Esophagus muscularis mucosa (tissue), 4 donors: ENCODE data around the gene B4GALT1. TPM values are rescaled to one million over a fixed set of nuclear protein-coding genes. Genes with fewer than 3 reads are reported as not detected.

Source experiments
- DNase-seq: peaks from one replicate; pipeline ENCODE4 v3.0.0-alpha.2; 2017; ENCODE audit errors: extremely low spot score
- H3K27ac ChIP-seq, 4 donors: fragments of 200-600 bp; sonication (generic); replicated peaks in 1 of 4; 1 replicate in 3 of 4; 2 replicates in 1 of 4; pipeline ENCODE4 v1.5.1; 2016 to 2019; ENCODE audit warnings: mild to moderate bottlenecking in 1 of 4
- H3K27me3 ChIP-seq, 4 donors: fragments of 200-600 bp; sonication (generic); one replicate each; pipeline versions ENCODE4 v1.5.1 to v1.6.0; 2016 to 2019
- H3K36me3 ChIP-seq, 4 donors: fragments of 200-600 bp; sonication (generic); one replicate each; pipeline ENCODE4 v1.5.1; 2016 to 2019
- H3K4me1 ChIP-seq, 4 donors: fragments of 200-600 bp; sonication (generic); one replicate each; pipeline ENCODE4 v1.5.1; 2016 to 2019
- H3K4me3 ChIP-seq, 4 donors: fragments of 200-600 bp; sonication (generic); 1 replicate in 2 of 4; 2 replicates in 2 of 4; pipeline ENCODE4 v1.5.1; 2016 to 2019; ENCODE audit warnings: mild to moderate bottlenecking in 4 of 4, moderate library complexity in 1 of 4
- H3K9me3 ChIP-seq, 4 donors: fragments of 200-600 bp; sonication (generic); 1 replicate in 3 of 4; 2 replicates in 1 of 4; pipeline ENCODE4 v1.5.1; 2016 to 2019
- CTCF ChIP-seq, 3 experiments: fragments of 200-600 bp in 2 of 3; fragments of 450-650 bp in 1 of 3; sonication (generic) in 2 of 3; IDR thresholded peaks; one replicate each; pipeline ENCODE4 v1.5.1; 2017 to 2019; ENCODE audit warnings: antibody characterized with exemption in 3 of 3, mild to moderate bottlenecking in 2 of 3, moderate library complexity in 1 of 3
- EP300 ChIP-seq: sonication (generic); formaldehyde crosslinking; IDR thresholded peaks from one replicate; pipeline ENCODE4 v1.6.1; 2017; ENCODE audit warnings: antibody characterized with exemption
- POLR2A ChIP-seq: fragments of 450-650 bp; IDR thresholded peaks from one replicate; pipeline ENCODE4 v1.6.1; 2017; ENCODE audit warnings: antibody characterized with exemption, moderate library complexity, mild to moderate bottlenecking, low read depth
- POLR2AphosphoS5 ChIP-seq, 2 donors: sonication (generic); formaldehyde crosslinking; IDR thresholded peaks; one replicate each; pipeline ENCODE4 v1.6.1; 2017; ENCODE audit warnings: antibody characterized with exemption in 2 of 2
- WGBS: methylation state at CpG from one replicate; pipeline ENCODE4 v1.1.5; 2018; 5-methylcytosine and 5-hydroxymethylcytosine counted together
- intact Hi-C: fragments of 100-400 bp; cut with DNase I; formaldehyde crosslinking; loops from one replicate; pipeline ENCODE4 v1.15.1; 2023
- total RNA-seq, 4 donors: library from RNA; depleted of rRNA; stranded (reverse); fragments of >200 nt; gene quantifications; one replicate each; pipeline versions ENCODE4 v1.1.0 to v1.2.1, GENCODE V29; 2016

The B4GALT1 gene
- total RNA-seq, 4 donors from 2014 or later: 24.5 to 39.6 (median 37.8) TPM

GRCh38 chr9:33158843-33159776 lies 8.0 kb downstream of the B4GALT1 start:
- Histone ChIP-seq H3K4me1 (peaks cover 94 to 100% (median 96%) of the 10 kb centered on the region in 4 donors), H3K27me3 (no peaks in the 10 kb centered on the region), H3K4me3 (peak overlapping the region in 2 of 4 donors; percentile 1 to 3), H3K9me3 (no peaks in the 10 kb centered on the region), H3K36me3 (no peaks in the 10 kb centered on the region), H3K27ac (peak overlapping the region; percentile 91 to 97 (median 94))
- DNase-seq: no peak
- 29% methylated on average over 8 of the region's 9 CpGs for WGBS
- intact Hi-C loops: no loop called here
- no peak for TF ChIP-seq POLR2A
- TF ChIP-seq POLR2AphosphoS5 (IDR thresholded peaks at IDR 0.05): peak in 1 of 2 donors; percentile 26

DNA sequence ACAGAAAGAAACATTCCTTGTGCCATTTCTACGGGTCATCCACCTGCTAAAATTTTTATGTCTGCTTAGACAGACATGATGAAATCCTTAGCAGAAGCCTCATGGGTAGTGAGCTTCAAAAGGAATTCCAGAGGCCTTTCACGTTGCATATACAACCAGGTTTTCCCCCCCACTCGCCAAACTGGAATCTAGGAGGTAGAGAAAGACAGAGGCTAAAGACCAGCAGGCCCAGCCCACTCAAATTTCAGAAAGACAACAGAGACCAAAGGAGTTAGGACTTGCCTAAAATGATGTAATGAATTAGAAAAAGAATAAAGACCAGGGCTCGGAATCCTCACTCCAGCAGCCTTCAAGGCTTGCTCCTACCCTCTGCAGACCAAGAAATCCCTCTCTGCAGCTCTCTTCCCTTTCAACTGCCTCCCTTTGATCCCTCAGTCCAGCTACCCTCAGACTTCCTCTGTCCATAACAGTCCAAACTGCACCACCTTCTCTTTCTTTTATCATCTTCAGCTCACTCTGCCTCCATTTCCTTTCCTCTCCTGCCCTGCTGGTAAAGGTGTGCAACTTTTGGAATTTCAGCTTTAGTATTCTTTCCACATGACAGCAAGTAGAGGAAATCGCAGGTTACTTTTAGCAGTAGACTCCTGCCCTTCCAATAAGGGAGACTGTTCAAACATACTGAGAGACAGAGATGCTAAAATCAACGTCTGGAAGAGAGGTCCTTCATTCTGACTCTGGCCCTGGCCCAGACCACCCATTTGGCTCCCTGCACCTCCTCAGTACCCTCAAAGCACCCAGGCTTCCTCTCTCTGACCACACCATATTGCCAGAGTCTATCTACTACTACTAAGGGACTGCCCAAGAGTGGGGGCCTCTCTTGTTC lies 8.9 kb downstream of the B4GALT1 start:
- intact Hi-C loops: no loop called here
- Histone ChIP-seq H3K36me3 (no peaks in the 10 kb centered on the region), H3K4me3 (peak overlapping the region in 1 of 4 donors; percentile 3), H3K27ac (peak overlapping the region; percentile 91 to 97 (median 94)), H3K4me1 (peaks cover 84 to 92% (median 88%) of the 10 kb centered on the region in 4 donors), H3K9me3 (no peaks in the 10 kb centered on the region), H3K27me3 (no peaks in the 10 kb centered on the region)
- DNase-seq: no peak
- no peak for TF ChIP-seq EP300
- no peak for TF ChIP-seq CTCF (IDR thresholded peaks at IDR 0.05)
- no peak for TF ChIP-seq POLR2AphosphoS5 (IDR thresholded peaks at IDR 0.05)
- no peak for TF ChIP-seq POLR2A
- 51% methylated on average over 6 of the region's 6 CpGs for WGBS

DNA sequence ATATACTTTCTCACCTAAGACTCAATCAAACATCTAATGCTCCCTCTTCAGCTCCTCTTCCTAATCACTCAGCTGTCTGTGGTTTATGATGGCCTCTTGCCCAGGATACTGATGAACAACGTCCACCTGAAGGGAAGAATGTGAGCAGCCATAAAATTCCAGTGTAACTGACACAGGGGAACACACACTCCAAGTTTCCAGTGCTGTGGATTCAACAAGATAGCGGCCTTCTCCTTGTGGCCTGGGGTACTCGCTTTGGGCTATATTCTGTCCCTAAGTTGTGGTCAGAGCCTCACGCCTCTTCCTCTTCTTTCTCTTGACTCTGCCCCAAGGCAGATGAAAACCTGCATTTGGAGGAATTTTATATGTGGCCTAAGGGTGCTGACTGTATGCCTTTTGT lies 11.7 kb downstream of the B4GALT1 start:
- DNase-seq: no peak
- Histone ChIP-seq H3K27ac (peak overlapping the region in 2 of 4 donors; percentile 13 to 15), H3K27me3 (no peaks in the 10 kb centered on the region), H3K4me3 (no peak overlapping the region), H3K36me3 (no peaks in the 10 kb centered on the region), H3K4me1 (peaks cover 77 to 90% (median 83%) of the 10 kb centered on the region in 4 donors), H3K9me3 (no peaks in the 10 kb centered on the region)
- intact Hi-C loops: no loop called here
- WGBS: 67% methylated on average over 4 of the region's 4 CpGs
- TF ChIP-seq POLR2A: no peak
- TF ChIP-seq EP300: no peak
- no peak for TF ChIP-seq POLR2AphosphoS5 (IDR thresholded peaks at IDR 0.05)
- TF ChIP-seq CTCF (IDR thresholded peaks at IDR 0.05): no peak

DNA sequence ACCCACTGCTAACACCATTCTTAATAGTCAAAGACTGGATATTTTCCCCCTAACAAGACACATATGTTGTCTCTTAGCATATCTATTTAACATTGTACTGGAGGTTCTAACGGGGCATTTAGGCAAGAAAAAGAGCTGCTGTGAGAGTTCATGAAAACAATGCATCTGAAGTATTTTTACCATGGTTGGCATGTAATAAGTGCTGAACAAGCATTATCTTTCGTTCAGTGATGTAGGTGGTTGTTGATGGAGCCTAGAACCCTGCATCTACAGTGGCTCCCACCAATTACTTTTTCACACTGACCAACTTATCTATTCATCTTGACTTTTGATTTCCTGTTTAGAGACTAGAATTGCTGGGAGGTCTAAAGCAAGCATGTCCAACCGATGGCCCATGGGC lies 12.8 kb downstream of the B4GALT1 start:
- Histone ChIP-seq H3K4me1 (peaks cover 73 to 90% (median 81%) of the 10 kb centered on the region in 4 donors), H3K9me3 (no peaks in the 10 kb centered on the region), H3K36me3 (no peaks in the 10 kb centered on the region), H3K27ac (no peak overlapping the region), H3K27me3 (no peaks in the 10 kb centered on the region), H3K4me3 (no peak overlapping the region)
- TF ChIP-seq POLR2AphosphoS5 (IDR thresholded peaks at IDR 0.05): no peak
- TF ChIP-seq EP300: no peak
- TF ChIP-seq CTCF (IDR thresholded peaks at IDR 0.05): no peak
- TF ChIP-seq POLR2A: no peak
- 52% methylated on average over 3 of the region's 3 CpGs for WGBS
- DNase-seq: no peak
- intact Hi-C loops: no loop called here

DNA sequence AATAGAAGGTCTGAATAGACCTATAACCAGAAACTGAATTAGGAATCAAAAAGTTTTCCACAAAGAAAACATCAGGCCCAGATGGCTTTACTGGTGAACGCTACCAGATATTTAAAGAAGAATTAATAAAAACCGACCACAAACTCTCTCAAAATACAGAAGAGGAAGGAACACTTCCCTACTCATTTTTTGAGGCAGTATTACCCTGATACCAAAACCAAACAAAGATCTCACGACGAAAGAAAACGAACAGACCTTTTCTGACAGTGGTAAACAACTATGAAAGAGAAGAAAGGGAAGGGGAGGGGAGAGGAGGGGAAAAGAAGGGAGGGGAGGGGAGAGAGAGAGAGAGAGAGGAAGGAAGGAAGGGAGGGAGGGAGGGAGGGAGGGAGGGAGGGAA lies 13.5 kb downstream of the B4GALT1 start:
- Histone ChIP-seq H3K4me3 (no peak overlapping the region), H3K4me1 (peaks cover 73 to 89% (median 80%) of the 10 kb centered on the region in 4 donors), H3K27me3 (no peaks in the 10 kb centered on the region), H3K27ac (no peak overlapping the region), H3K9me3 (no peaks in the 10 kb centered on the region), H3K36me3 (no peaks in the 10 kb centered on the region)
- TF ChIP-seq POLR2A: no peak
- no peak for TF ChIP-seq EP300
- no peak for TF ChIP-seq CTCF (IDR thresholded peaks at IDR 0.05)
- no peak for TF ChIP-seq POLR2AphosphoS5 (IDR thresholded peaks at IDR 0.05)
- WGBS: 73% methylated on average over 5 of the region's 5 CpGs
- DNase-seq: no peak
- intact Hi-C loops: no loop called here
